AG04449 (cell line): ENCODE measurements around the gene EI24.
A peak's percentile ranks its signal among the peaks of the same experiment; 100 is the strongest.

Experiments
- CTCF ChIA-PET: fragments of 350-600 bp; formaldehyde crosslinking; extraction: SDS; loops from one replicate; lab custom pipeline; 2021; ENCODE audit warnings: antibody characterized with exemption; lab: Yijun Ruan, JAX
- POLR2A ChIA-PET: fragments of 400-600, 350-600 bp; formaldehyde crosslinking; extraction: SDS; loops from one replicate; lab custom pipeline; 2020; ENCODE audit warnings: antibody characterized with exemption, inconsistent platforms; lab: Yijun Ruan, JAX
- DNase-seq: peaks from one replicate; pipeline ENCODE4 v3.0.0-alpha.2; 2010; ENCODE audit warnings: low read depth, low spot score
- H3K4me3 ChIP-seq: 2 replicates; pipeline ENCODE4 v1.5.1; 2011; ENCODE audit warnings: low read depth, mild to moderate bottlenecking, control low read depth, low read length
- CTCF ChIP-seq: IDR thresholded peaks from one replicate; pipeline ENCODE4 v1.5.1; 2011; ENCODE audit warnings: mild to moderate bottlenecking, moderate library complexity, low read length, control low read depth, inconsistent platforms; ENCODE audit not compliant: insufficient read depth; ENCODE audit errors: missing control alignments

Gene EI24

DNA sequence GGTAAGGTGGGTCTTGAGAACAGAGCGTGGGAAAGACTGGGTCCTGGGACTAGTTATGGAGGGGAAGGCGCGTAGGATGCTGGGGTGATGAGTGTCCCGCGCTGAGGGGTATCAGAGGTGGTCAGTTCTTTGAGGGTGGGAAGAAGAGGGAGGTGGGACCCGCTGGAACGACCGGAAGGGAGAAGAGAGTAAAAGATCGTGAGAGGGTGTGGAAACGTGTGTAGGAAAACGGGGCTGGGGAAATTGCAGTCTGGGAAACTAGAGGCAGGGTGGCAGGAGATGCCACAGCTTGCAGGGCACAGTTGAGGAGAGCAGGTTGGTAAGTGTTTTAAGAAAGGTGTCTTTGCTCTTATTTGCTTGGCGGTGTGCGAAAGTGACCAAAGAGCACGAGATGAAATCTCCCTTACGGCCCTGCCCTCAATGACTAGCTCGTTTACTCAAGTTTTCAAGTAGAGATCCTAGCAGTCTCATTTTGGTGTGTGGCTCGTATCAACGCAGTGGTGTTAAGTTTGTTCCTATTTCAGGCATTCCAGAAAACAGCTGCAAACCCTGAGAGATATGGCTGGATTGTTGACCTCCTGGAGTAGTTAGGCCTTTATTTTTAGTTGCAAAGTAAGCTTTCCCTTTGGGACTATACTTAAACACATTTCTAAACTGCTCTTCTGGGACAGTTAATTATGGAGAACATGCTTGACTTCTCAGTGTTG lies 24.0 kb downstream of the EI24 start:
- no peak for DNase-seq
- ChIA-PET POLR2A (interaction anchor here (0.6 to 1.9 kb wide), 4 partner anchors 23 to 295 kb away, joined by 3 to 15 read pairs (median 5); partner anchors contain the start of genes EI24 and HYLS1), CTCF (interaction anchor here (0.7 to 1.2 kb wide), 3 partner anchors 11 to 90 kb away, joined by 3 read pairs; no protein-coding TSS in a partner anchor)
- no peak for TF ChIP-seq CTCF
- peak overlapping the region; percentile 99 for H3K4me3 ChIP-seq

- TF ChIP-seq CTCF: no peak
- CTCF ChIA-PET: interaction anchor here (0.7 kb wide), 1 partner anchor 22 kb away, joined by 3 read pairs; no protein-coding TSS in a partner anchor
- H3K4me3 ChIP-seq: no peak overlapping the region
- POLR2A ChIA-PET: no interaction called here
- DNase-seq: no peak
These were observed 25.7 kb downstream of the EI24 start for GRCh38 chr11:125594958-125595357.

- TF ChIP-seq CTCF: no peak
- ChIA-PET CTCF (no interaction called here), POLR2A (no interaction called here)
- DNase-seq: no peak
- no peak overlapping the region for H3K4me3 ChIP-seq
These were observed 31.4 kb downstream of the EI24 start for GRCh38 chr11:125600663-125601062.

DNA sequence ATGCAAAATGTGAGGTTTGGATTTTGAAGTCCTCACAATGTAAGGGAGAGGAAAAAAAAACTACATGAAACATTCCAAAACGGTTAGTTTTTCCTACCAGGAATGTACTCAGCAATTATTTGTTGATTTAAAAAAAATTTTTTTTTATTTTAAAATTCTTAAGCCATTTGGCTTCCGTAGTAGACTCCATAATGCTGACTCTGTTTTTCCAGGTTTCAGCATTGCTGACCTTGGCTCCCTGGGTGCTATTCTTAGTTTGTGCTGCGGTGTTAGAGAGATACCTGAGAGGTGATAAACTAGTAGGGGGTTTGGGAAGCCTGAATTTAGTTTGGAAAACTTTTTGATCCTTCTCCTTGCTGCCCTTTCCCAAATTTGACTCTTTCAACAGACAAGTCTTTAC lies 33.9 kb downstream of the EI24 start:
- DNase-seq: no peak
- POLR2A ChIA-PET: no interaction called here
- no peak for TF ChIP-seq CTCF
- H3K4me3 ChIP-seq: no peak overlapping the region
- CTCF ChIA-PET: no interaction called here

- DNase-seq: no peak
- CTCF ChIA-PET: interaction anchor here (2.0 kb wide), 1 partner anchor 10 kb away, joined by 5 read pairs; no protein-coding TSS in a partner anchor
- POLR2A ChIA-PET: no interaction called here
- no peak for TF ChIP-seq CTCF
- no peak overlapping the region for H3K4me3 ChIP-seq
These were observed 36.1 kb downstream of the EI24 start for GRCh38 chr11:125605417-125605816.

- no peak overlapping the region for H3K4me3 ChIP-seq
- POLR2A ChIA-PET: no interaction called here
- CTCF ChIA-PET: no interaction called here
- TF ChIP-seq CTCF: no peak
- DNase-seq: no peak
These were observed 40.3 kb downstream of the EI24 start for GRCh38 chr11:125609545-125609944.
